HG03558 (cell line): ENCODE results near the gene MRPS22.
A peak's percentile ranks its signal among the peaks of the same experiment; 100 is the strongest.

Experiments
- ATAC-seq: cut with Tn5 transposase; IDR thresholded peaks from one replicate; pipeline ENCODE4 v1.9.1; 2021; ENCODE audit warnings: moderate number of reproducible peaks; ENCODE audit not compliant: unreplicated experiment; ENCODE audit errors: extremely low read depth

The MRPS22 gene

GRCh38 chr3:139343895-139344856 is at the start of gene MRPS22:
Gene MRPS22 (plus strand): TSS chr3:139344020. CDS start chr3:139344027, 7 bp downstream.
- peak; percentile 94 for ATAC-seq

- ATAC-seq: no peak
These were observed 48.8 kb upstream of the MRPS22 start for GRCh38 chr3:139295040-139295439.

- ATAC-seq: no peak
These were observed 47.6 kb upstream of the MRPS22 start for GRCh38 chr3:139296141-139296718.

GRCh38 chr3:139297588-139298311 is 46.1 kb upstream of the MRPS22 start:
- no peak for ATAC-seq

GRCh38 chr3:139299261-139300132 is 44.3 kb upstream of the MRPS22 start:
- no peak for ATAC-seq

GRCh38 chr3:139300416-139300815 is 43.4 kb upstream of the MRPS22 start:
- no peak for ATAC-seq

- ATAC-seq: no peak
These were observed 42.6 kb upstream of the MRPS22 start for GRCh38 chr3:139301183-139301582.

- no peak for ATAC-seq
These were observed 42.2 kb upstream of the MRPS22 start for GRCh38 chr3:139301654-139302053.

- ATAC-seq: no peak
These were observed 41.6 kb upstream of the MRPS22 start for GRCh38 chr3:139302084-139302800.

- no peak for ATAC-seq
These were observed 41.1 kb upstream of the MRPS22 start for GRCh38 chr3:139302801-139303113.

GRCh38 chr3:139303216-139303615 is 40.6 kb upstream of the MRPS22 start:
- no peak for ATAC-seq

- no peak for ATAC-seq
These were observed 39.4 kb upstream of the MRPS22 start for GRCh38 chr3:139304383-139304782.

- ATAC-seq: no peak
These were observed 37.7 kb upstream of the MRPS22 start for GRCh38 chr3:139306078-139306477.

GRCh38 chr3:139307072-139307491 is 36.7 kb upstream of the MRPS22 start:
- ATAC-seq: no peak

GRCh38 chr3:139307601-139308555 is 35.9 kb upstream of the MRPS22 start:
- ATAC-seq: no peak

- ATAC-seq: no peak
These were observed 35.3 kb upstream of the MRPS22 start for GRCh38 chr3:139308560-139308959.

- no peak for ATAC-seq
These were observed 34.7 kb upstream of the MRPS22 start for GRCh38 chr3:139309061-139309591.

- ATAC-seq: no peak
These were observed 33.9 kb upstream of the MRPS22 start for GRCh38 chr3:139309880-139310279.
